Inferior parietal cortex (tissue), 1 donor: Measurements from ENCODE around the gene SPDEF.

Experiments used
- DNase-seq: peaks from one replicate; pipeline ENCODE4 v3.0.0-alpha.2; 2016; ENCODE audit errors: extremely low spot score

Gene SPDEF

DNA sequence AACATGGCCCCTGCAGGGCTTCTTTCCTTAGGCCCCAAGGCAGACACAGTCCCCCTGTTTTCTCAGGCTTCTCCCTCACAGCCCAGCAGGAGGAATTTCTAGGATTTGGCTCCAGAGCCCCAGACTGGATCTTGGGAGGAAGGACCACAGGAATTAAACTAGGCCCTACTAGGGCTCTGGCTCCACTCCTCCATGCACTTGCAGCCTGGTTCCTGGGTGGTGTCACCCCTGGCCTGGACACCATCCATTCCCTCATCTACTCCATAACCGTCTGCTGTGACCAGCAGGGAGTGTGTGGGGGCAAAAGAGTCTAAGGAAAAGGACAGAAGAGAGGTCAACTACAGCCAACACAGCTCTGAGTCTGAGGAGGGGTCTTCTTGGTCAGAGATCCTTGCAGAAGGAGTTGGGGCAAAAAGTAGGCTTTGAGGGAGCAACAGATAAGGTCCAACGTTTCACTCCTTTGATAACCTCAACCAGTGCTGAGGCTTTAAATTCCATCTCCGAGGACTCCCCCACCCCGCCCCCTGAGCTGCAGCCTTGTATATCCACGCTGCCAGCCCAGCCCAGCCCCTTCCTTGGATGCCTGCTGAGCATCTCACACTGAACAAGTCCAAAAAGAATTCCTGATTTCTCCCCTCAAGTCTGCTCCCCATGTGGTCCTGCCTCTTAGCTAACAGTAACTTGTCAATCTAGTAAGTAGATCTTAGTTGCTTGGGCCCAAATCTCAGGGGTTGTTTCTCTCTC is 27.9 kb upstream of the SPDEF start:
- no peak for DNase-seq

DNA sequence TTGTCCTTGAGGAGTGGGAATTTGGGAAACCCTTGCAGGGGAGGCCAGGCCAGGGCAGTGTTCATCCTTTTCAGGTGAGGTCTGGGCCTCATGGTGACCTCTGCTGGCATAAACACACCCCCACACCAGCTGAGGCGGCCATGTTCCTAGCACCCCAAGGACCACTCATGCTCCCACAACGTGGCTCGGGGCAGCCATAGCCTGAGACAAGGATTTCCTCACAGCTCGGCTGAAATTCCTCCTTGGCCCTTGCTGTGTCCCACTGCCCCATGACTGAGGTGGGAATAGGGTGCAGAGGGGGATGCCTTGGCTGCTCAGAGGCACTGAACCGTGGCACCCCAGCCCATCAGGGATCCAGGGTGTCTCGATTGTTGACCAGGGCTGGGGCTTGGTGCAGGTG is 27.3 kb upstream of the SPDEF start:
- no peak for DNase-seq

DNA sequence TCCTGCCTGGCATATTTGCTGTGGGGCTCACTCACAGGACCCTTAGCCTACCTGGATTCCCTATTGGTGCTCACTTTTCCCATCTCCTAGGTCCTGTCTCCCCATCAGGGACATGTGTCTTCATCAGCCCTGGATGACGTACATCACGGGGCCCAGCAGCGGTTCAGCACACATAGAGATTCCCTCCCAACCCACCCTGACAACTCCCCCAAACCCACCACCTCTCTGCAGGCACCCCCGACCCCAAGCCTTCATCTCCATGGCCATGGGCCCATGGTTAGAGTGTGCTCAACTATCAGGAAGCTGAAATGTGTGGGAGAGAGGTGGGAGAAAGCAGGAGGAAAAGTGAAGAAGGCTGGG is 25.4 kb upstream of the SPDEF start:
- no peak for DNase-seq

DNA sequence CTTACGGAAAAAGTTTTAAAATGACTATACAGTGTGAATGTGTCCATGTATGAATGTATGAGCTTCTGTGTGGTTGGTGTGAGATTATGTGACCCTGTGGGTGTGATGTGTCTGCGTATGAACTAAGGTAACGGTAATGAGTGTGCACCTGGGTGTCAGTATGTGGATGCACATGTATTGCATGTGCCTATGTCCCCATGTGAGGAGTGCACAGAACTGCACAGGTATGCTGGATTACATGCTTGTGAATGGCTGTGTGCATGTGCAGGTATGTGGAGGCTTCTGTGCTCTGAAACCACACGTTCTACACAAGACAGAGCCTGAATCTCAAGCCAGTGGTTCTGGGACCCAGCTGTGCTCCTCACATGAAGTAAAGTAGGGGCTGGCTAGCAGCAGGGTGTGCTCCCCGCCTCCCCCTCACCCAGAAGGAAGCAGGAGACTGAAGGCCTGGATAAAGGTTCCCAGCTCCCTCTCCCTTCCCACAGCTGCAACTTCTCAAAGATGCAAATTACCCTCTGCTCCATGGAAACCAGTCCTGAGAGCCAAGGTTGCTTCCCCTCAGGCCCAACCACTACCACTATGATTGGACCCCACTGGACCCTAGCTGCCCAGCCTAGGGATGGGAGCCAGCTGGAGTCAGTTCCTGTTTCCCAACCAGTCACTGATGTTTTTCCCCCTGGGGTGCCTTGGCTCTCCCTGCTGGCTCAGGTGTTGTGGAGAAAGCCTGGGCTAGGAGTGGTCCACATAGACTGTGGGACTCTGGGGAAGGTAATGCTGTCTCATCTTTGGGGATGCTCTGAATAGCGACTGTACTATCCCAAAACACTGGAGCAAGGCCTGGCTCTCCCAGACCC is 24.8 kb upstream of the SPDEF start:
- DNase-seq = no peak

DNA sequence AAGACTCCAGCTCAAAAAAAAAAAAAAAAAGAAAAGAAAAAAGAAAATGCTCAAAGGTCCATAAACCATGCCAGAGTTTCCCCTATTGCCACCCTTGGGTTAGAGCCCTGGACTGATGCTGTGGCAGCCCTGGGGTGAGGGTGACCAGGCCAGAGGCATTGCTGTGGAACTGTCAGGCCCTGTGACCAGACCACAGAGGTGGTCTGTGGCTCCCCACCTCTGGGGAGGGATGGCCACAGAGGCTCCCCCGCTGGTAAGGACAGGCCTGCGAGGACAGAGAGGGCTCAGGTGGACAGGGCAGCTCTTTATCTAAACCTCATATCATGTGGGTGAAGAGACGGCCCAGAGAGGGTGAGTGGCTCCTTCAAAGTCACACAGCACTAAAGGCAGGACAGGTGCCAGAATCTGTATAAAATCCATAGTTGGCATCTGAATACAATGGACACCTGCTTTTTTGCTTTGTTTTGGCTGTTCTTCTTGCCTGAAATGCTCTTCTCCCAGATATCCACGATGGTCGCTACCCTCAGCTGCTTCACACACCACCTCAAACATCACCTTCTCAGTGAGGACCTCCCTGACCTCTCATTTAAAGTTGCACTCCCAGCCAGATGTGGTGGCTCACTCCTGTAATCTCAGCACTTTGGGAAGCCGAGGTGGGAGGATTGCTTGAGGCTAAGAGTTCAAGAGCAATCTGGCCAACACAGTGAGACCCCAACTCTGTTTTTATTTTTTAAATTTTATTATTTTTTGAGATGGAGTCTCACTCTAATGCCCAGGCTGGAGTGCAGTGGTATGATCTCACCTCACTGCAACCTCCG is 22.5 kb upstream of the SPDEF start:
- no peak for DNase-seq

GRCh38 chr6:34576286-34576955 is 20.3 kb upstream of the SPDEF start:
- no peak for DNase-seq

DNA sequence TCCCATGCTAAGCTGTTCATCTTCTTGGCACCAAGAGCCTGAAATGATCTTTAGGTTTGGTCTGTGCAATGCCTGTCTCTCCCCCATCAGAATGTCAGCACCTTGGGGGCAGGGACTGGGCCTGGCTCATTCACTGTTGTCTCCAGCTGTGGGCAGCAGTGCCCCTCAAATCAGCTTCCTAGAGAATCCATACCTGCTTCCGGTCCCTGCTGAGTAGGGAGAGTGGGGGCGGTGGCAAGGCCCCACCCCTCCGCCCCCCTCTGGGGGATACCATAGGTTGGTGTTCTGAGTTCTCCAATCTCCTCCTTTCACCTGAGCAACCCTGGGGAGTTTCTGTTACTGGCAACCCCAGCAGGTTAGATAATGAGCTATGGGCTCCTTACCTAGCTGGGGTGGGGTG is 19.2 kb upstream of the SPDEF start:
- DNase-seq = no peak

DNA sequence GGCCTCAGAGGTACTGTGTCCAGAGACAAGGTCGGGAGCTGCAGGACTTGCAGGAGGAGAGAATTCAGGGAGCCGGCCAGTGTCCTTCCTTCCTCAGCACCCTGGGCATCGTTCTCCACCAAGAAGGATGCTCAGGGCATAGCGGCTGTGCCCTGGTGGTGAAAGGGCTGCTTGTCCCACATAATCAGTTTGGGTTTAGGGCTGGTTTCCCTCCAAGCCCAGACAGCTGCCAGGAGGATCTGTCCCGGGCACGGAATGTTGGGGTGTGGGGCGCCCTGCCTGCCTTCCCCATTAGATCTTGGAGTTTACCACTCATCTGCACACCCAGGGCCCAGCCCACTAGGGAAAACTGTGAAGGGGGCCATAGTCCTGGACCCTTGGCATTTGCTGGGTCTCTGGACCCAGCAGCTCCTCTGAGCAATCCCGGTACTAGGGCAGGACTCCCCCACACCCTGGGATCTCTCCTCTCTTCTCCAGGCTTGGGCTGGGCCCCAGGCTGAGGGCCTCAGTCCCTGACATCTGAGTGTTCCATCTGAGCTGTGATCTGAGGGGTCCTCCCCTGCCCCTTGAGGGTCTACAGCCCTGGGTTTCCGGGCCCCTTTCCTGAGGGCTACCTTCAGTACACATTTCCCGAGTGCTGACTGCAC is 18.6 kb upstream of the SPDEF start:
- no peak for DNase-seq

DNA sequence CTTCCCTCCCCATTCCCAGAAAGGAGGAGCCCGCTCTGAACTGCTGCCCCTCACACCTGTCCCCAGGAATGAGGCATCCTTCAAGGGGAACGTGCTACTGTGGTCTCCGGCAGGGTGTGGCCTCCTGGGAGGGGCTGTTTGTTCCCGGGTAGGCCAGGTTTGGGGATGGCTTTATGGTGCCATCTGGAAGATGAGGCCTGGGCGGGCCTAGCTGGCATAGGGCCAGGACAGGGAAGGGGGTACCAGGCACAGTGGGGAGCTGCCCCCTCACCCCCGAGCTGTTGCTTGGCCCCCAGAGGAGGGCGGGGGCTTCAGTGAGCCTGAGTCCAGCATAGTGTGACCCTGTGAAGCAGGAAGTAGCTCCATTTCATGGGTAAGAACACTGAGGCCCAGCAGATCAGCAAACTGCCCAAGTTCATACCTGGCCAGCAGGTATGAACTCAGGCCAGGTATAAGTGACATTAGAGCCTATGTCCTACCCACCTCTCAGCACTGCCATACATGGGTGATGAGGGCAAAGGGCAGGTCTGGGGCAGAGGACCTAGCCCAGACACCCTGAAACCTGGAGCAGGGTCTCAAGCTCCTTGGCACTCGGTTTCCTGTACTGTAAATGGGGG is 17.5 kb upstream of the SPDEF start:
- no peak for DNase-seq

DNA sequence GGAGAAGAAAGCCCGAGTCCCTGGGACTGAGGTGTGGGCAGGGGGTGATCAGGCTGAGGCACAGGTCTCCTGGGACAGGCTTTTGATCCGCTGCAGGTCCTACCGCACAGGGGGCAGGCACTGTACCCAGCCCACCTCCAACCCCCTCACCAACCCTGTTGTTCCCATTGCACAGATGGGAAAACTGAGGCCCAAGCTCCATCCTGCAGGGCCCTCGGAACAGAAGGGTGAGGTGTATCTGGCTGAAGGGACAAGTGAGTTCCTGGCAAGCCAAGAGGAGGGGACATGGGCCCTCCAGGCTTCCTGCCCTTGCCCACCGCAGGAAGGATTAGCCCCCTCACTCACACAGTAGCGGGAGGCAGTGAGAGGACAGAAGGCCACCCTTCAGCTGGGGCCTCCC is 16.5 kb upstream of the SPDEF start:
- no peak for DNase-seq

DNA sequence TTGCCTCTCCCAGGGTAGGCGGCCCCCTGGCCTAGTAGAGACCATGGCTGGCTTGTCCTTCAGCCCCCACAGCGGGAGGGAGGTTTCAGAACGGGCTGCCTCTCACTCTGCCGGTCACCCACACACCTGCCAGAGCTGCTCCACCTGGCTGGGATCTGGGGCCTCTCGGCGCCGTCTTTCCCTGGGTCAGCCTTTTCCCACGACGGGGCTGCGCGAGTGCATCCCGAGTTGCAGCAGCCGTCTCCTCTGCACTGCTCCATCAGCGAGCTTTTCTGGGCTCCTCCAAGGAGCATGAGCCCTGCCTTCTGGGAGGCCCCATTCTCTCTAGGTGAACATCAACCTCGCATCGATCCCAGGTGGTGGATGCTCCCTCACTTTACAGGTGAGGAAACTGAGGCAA is 15.9 kb upstream of the SPDEF start:
- no peak for DNase-seq

- no peak for DNase-seq
Observed at GRCh38 chr6:34571388-34571787, 15.3 kb upstream of the SPDEF start.

- DNase-seq = no peak
Observed at GRCh38 chr6:34570066-34570833, 14.1 kb upstream of the SPDEF start.

- no peak for DNase-seq
Observed at GRCh38 chr6:34569361-34569973, 13.3 kb upstream of the SPDEF start.

GRCh38 chr6:34568341-34569201 is 12.4 kb upstream of the SPDEF start:
- DNase-seq = no peak

DNA sequence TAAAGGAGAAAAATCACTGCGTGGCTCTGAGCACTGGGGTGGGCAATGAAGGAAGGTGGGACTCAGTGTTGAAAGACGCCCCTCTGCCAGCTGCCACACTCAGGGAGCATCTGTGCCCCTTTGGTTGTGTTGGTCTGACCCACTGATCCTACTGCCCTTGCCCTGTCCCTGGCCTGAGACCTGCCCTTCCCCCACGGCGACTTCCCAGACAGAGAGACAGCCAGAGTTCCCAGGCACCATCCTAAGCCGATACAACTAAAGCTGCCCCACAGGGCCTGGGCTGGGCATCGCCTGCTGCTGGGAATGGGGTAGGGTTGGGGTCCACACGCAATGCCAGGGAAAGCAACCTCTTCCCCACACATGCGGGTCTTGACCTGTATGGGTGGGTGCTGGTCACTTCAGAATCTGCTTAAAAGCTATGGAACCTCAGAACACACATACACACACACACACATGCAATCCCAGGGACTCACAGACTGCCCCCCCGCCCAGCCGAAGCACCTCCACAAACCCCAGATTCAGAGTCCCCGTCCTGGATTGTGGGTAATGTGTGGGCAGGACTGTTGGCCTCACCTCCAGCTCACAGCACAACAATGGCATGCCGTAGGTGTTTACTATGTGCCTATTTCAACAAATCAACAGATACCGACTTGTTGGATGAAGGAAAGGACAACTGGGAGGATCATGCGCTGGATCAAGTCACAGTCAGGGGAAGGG is 10.9 kb upstream of the SPDEF start:
- DNase-seq = no peak

DNA sequence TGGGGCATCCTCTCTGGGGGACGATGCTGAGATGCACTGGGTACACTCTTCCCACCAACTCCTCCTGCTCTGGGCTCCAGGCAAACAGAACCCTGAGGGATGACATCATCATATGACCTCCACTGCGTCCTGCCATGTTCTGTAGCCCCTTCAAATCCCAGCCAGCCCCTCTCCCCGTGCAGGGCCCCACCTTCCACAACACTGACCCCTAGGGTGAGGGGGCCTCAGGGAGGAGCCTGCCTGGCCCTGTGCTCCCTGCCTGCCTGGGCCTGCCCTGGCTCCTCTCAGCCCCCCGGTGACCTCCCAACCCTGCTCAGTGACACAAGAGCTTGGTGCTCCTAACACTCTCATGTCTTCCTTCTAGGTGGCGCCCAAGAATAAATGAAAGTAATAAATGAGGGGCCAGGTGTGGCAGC is 9.6 kb upstream of the SPDEF start:
- DNase-seq = no peak

DNA sequence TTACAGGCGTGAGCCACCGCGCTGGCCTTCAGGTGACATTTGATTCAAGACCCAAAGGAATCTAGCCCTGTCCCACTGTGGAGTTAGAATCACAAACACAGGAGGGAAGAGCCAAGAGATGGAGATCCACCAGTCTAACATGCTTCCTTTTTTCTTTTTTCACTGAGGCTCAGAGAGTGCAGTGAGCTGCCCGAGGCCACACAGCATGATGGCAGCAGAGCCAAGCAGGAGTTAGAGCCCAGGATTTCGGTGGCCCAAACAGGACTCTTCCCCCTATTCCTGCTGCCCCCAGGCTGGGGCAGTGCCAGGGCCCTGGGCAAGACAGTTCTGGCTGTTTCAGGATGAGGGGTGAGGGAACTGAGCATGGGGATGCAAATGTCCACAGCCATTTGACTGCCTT is 8.1 kb upstream of the SPDEF start:
- DNase-seq = no peak
